GM13976 (cell line): ENCODE results near the gene DEDD.

Experiments
- DNase-seq: peaks from one replicate; pipeline ENCODE4 v3.0.0; 2012; ENCODE audit warnings: low spot score
- CTCF ChIP-seq: IDR thresholded peaks from 2 replicates; pipeline ENCODE4 v1.5.1; 2012; ENCODE audit warnings: borderline replicate concordance, mild to moderate bottlenecking; ENCODE audit not compliant: insufficient read depth; ENCODE audit errors: extremely low read depth, missing control alignments, control extremely low read depth
- in situ Hi-C: fragments of 300-500 bp; cut with MboI; formaldehyde crosslinking; loops from one replicate; pipeline ENCODE4 v1.12.0; 2022; ENCODE audit warnings: low sequenced_read_pairs, mixed read lengths, inconsistent platforms; ENCODE audit not compliant: unreplicated experiment

The DEDD gene

GRCh38 chr1:161071886-161072371 lies 60.5 kb downstream of the DEDD start:
- peak; percentile 82 for DNase-seq
- in situ Hi-C loops: no loop called here
- peak; percentile 60 for TF ChIP-seq CTCF
